Measurements from ENCODE around the gene SCAF4.

DNA sequence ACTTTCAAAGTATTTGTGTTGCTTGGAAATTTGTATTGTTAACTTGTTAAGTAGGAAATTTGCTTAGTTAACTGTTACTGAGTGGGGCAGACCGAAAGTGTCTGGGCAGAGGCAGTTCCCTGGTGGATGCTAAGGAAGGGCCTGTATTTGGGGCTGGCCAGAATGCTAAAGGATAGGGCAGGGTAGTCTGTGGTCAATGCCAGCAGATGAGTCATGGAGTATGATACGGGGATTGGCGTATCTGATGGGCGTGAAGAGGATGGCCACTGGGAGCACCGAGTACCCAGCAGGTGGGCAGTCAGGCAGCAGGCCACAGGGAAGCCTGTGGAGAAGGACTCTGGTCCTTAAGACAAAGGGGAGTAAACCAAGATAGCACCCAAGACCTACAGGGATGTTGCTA lies 46.6 kb upstream of the SCAF4 start:
- TF ChIP-seq, protein P1, sequence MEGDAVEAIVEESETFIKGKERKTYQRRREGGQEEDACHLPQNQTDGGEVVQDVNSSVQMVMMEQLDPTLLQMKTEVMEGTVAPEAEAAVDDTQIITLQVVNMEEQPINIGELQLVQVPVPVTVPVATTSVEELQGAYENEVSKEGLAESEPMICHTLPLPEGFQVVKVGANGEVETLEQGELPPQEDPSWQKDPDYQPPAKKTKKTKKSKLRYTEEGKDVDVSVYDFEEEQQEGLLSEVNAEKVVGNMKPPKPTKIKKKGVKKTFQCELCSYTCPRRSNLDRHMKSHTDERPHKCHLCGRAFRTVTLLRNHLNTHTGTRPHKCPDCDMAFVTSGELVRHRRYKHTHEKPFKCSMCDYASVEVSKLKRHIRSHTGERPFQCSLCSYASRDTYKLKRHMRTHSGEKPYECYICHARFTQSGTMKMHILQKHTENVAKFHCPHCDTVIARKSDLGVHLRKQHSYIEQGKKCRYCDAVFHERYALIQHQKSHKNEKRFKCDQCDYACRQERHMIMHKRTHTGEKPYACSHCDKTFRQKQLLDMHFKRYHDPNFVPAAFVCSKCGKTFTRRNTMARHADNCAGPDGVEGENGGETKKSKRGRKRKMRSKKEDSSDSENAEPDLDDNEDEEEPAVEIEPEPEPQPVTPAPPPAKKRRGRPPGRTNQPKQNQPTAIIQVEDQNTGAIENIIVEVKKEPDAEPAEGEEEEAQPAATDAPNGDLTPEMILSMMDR (IDR thresholded peaks at IDR 0.05): no peak
- no peak for TF ChIP-seq POLR2A (IDR thresholded peaks at IDR 0.05)
- TF ChIP-seq EP300 (IDR thresholded peaks at IDR 0.05): no peak
